NCI-H1930 (cell line): Measurements from ENCODE around the gene SPN.
A peak's percentile ranks its signal among the peaks of the same experiment; 100 is the strongest.
"Not testable (repeated sequence)": the region's sequence is repeated elsewhere in the genome, so short reads cannot be mapped to it uniquely, and the experiment has no call there.

ENCODE experiments used
- DNase-seq, 2 experiments: peaks; one replicate each; lab custom pipeline; 2025; lab: John Stamatoyannopoulos, UW

Gene SPN, protein sequence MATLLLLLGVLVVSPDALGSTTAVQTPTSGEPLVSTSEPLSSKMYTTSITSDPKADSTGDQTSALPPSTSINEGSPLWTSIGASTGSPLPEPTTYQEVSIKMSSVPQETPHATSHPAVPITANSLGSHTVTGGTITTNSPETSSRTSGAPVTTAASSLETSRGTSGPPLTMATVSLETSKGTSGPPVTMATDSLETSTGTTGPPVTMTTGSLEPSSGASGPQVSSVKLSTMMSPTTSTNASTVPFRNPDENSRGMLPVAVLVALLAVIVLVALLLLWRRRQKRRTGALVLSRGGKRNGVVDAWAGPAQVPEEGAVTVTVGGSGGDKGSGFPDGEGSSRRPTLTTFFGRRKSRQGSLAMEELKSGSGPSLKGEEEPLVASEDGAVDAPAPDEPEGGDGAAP

DNA sequence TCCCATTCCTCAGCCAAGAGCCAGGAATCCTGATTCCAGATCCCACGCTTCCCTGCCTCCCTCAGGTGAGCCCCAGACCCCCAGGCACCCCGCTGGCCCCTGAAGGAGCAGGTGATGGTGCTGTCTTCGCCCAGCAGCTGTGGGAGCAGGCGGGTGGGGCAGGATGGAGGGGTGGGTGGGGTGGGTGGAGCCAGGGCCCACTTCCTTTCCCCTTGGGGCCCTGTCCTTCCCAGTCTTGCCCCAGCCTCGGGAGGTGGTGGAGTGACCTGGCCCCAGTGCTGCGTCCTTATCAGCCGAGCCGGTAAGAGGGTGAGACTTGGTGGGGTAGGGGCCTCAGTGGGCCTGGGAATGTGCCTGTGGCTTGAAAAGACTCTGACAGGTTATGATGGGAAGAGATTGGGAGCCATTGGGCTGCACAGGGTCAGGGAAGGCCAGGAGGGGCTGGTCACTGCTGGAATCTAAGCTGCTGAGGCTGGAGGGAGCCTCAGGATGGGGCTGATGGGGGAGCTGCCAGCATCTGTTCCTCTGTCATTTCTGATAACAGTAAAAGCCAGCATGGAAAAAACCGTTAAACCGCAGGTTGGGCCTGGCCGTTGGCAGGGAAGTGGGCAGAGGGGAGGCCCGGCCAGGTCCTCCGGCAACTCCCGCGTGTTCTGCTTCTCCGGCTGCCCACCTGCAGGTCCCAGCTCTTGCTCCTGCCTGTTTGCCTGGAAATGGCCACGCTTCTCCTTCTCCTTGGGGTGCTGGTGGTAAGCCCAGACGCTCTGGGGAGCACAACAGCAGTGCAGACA, at the start of gene SPN:
Gene SPN (plus strand): TSS at position 232 of the 791 bp plus-strand sequence. CDS start 482 bp downstream, at position 714.
- DNase-seq = no peak

- peak; percentile 76 to 84 for DNase-seq
These were observed 49.6 kb upstream of the SPN start for GRCh38 chr16:29613307-29614057.

GRCh38 chr16:29614691-29615314, 48.2 kb upstream of the SPN start:
- not testable (repeated sequence) for DNase-seq

GRCh38 chr16:29616127-29616526, 46.9 kb upstream of the SPN start:
- not testable (repeated sequence) for DNase-seq

- DNase-seq = not testable (repeated sequence)
These were observed 42.5 kb upstream of the SPN start for GRCh38 chr16:29620591-29620990.

GRCh38 chr16:29622738-29623137, 40.3 kb upstream of the SPN start:
- not testable (repeated sequence) for DNase-seq

GRCh38 chr16:29623253-29623652, 39.8 kb upstream of the SPN start:
- DNase-seq = not testable (repeated sequence)

DNA sequence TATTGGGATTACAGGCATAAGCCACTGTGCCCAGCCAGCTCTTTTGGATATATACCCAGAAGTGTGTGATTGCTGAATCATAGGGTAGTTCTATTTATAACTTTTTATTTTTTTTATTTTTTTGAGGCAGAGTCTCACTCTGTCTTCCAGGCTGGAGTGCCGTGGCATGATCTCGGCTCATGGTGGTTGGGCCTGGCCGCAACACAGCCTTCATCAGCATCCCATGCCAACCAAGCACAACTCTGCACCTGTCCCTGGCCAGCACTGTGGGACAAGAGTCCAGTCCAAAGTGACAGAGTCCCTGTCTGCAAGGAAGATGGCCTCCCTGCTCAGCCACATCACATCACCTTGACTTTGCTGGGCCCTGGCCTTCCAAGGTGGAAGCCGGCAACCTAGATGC, 37.9 kb upstream of the SPN start:
- DNase-seq = not testable (repeated sequence)

DNA sequence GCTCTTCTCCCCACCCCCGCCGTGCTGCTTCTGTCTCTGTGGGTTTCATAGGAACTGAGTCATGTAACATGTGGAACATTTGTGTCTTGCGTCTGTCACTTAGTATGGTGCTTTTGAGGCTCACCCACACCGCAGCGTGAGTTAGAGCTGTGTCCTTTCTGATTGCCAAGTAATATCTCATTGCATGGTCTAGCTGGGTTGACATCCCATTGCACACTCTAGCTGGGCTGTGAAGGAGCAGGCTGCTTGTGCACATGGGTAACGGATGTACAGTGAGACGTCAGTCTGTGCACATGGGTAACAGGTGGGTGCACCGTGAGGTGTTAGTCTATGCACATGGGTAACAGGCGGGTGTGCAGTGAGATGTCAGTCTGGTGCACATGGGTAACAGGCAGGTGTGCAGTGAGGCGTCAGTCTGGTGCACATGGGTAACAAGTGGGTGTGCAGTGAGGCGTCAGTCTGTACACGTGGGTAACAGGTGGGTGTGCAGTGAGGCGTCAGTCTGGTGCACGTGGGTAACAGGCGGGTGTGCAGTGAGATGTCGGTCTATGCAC, 36.2 kb upstream of the SPN start:
- DNase-seq = not testable (repeated sequence)

GRCh38 chr16:29627661-29628075, 35.4 kb upstream of the SPN start:
- not testable (repeated sequence) for DNase-seq

- not testable (repeated sequence) for DNase-seq
These were observed 34.3 kb upstream of the SPN start for GRCh38 chr16:29628707-29629106.

DNA sequence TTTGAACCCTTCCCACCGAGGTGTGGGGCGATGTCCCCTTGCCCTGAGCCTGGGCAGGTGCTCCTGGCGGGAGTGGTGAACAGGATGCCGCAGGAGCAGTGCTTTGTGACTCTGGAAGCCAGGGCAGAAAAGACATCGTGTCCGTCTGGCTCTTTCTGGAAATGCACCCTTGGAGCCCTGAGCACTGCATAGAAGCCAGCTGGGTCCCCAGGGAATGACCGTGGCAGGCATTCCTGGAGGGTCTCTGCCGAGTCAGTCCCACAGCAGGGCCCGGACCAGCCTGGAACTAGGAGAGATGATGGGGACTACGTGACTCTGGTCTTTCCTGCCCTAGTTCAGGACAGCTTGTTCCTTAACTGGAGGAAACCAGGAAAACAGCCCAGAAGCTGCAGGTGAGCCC, 33.7 kb upstream of the SPN start:
- DNase-seq = not testable (repeated sequence)

DNA sequence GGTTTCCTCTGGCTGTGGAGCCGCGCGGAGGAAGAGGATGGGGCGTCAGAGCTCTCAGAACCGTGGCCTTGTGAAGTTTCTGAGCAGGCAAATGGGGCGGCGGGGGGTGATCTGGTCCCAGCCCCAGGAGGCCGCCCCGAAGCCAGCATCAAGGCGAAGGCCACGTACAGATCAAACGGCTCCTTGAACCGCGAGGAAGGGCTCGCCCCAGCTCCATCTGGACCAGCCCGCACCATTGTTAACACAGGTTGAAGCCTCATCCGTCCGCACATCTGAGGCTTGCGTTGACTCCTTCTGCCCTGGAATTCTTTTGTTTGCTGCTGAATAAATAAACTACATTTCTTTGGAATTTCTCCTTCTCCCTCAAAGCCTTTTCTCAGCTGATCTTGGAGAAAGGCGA, 31.4 kb upstream of the SPN start:
- DNase-seq = not testable (repeated sequence)

GRCh38 chr16:29635902-29636301, 27.1 kb upstream of the SPN start:
- not testable (repeated sequence) for DNase-seq

- DNase-seq = not testable (repeated sequence)
These were observed 26.7 kb upstream of the SPN start for GRCh38 chr16:29636368-29636767.

GRCh38 chr16:29638751-29639150, 24.3 kb upstream of the SPN start:
- DNase-seq = not testable (repeated sequence)

DNA sequence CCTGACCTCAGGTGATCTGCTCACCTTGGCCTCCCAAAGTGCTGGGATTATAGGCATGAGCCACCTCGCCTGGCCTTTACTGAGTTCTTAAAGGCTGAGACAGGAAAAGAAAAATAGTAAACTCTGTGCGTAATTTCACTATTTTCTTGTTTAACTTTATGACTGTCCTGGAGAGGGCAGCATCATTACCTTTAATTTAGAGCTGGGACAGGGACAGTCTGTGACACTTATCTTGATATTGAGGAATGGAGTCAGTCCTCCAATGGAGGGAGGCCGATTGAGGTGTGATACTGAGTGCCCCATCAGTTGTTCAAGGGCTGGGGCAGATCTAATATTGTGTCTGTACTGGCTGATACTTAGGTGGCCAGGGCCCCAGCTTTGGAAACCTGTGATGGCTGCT, 21.5 kb upstream of the SPN start:
- DNase-seq = no peak

GRCh38 chr16:29643596-29643995, 19.5 kb upstream of the SPN start:
- no peak for DNase-seq

GRCh38 chr16:29644338-29644857, 18.6 kb upstream of the SPN start:
- no peak for DNase-seq

DNA sequence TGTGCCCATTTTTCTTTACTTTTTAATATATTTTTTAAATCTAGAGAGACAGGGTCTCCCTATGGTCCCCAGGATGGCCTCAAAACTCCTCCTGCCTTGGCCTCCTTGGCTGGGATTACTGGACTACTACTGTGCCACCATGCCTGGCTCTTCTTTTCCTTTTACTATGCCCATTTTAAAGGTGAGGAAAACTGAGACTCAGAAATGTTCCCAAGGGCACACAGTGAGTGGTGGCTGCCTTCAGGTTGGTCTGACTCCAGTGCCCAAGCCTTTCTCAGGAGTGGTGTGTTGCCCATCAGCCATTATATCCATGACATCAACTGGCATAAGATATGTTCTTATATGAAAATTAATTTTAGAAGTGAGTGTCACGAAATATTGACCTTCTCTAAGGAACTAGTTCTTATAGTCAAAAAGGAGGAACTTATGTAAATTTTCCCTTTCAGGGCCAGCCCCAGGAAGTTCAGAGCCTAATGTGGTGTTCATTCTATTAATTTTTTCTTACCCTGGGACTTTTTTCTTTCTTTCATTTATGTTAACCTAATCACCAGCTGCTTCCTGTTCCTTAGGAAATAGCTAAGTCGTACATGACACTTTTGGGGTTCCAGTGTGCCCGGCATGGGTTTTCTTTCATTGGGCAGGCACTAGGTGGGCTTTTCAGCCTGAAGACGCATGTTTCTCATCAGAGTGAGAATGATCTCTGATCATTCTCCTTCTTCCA, 17.9 kb upstream of the SPN start:
- no peak for DNase-seq
